HG03342 (cell line): ENCODE data around the gene THAP3.

Experiments used
- ATAC-seq: cut with Tn5 transposase; IDR thresholded peaks from one replicate; pipeline ENCODE4 v1.9.1; 2021; ENCODE audit warnings: mild to moderate bottlenecking, moderate library complexity; ENCODE audit not compliant: unreplicated experiment

The THAP3 gene

GRCh38 chr1:6666696-6667095 is 42.0 kb downstream of the THAP3 start:
- ATAC-seq, result no peak

DNA sequence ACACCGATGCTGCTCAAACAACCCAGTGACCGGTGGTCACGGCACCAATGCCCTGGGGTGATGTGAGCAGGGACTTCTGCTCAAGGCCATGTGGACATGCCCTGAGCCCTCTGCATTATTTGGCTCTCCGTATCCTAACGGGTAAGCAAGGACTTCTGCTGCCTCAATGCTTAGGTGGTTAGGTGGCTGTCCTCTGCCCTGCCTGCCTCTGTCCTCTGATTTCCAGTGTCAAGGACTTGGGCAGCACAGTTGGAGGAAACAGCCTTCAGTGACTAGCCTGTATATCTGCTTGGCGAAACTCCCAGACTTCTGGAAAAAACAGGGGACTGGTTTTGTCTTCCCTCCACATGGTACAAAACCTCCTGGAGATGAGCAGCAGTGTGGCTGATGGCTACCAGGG is 42.5 kb downstream of the THAP3 start:
- no peak for ATAC-seq

GRCh38 chr1:6668503-6668902 is 43.8 kb downstream of the THAP3 start:
- ATAC-seq, result no peak

DNA sequence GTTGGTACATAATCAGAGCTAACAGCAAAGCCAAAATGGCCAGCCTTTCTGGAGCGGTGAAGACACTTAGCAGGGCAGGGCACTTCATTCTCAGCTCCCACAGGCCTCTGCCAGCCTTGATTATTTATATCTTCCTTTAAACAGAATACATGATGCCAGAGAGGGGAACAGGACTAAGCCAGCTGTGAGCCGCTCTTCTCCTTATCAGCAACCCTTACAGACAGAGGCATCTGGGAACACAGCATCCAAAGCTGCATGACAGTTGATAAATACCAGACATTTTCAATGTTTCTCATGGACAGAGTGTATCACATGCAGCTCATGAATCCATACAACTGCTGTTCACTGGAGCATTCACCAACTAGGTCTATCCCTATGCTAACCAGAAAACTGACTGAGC is 47.9 kb downstream of the THAP3 start:
- no peak for ATAC-seq

- no peak for ATAC-seq
Measured at GRCh38 chr1:6673816-6674398, 49.2 kb downstream of the THAP3 start.

DNA sequence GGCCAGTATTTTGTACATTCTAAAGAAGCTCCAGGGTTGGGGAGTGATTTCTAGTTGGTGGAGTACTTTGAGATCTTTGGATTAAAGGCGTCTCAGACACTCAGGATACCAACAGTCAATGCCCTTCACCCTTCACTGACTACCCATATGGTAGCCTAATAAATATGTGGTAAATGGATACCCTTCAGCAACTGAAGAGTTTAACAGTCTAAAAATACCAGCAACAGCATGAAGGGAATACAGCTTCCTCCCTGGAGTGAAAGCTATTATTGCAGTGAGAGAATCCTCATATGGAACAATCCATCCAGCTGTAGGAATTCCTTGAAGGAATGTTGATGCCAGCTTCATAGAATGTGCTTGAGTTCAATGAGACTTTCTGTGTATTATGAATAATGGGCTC is 50.1 kb downstream of the THAP3 start:
- ATAC-seq, result no peak

DNA sequence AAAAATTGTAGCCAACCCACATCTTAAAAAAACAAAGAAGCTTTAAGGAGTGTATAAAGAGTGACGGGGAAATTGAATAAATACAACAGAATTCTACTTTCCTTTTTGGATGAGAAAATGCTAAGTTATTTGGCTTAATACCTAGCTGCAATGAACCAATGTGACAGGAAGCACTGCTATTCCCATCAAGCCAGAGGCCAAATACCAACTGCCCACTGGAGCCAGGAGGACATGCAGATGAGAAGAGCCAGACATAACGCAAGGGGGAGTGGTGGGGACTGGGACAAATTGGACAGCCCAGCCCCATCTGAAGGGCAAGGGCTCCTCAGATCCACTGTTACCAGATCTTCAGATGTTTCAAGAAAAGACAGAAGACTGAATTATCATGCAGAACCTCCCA is 51.3 kb downstream of the THAP3 start:
- ATAC-seq, result no peak
